Hepatic stellate cell (primary cell): ENCODE measurements around the gene NDUFAF3.

Experiments used
- DNase-seq: peaks from one replicate; pipeline ENCODE4 v3.0.0; 2011; ENCODE audit warnings: low spot score

The NDUFAF3 gene, protein sequence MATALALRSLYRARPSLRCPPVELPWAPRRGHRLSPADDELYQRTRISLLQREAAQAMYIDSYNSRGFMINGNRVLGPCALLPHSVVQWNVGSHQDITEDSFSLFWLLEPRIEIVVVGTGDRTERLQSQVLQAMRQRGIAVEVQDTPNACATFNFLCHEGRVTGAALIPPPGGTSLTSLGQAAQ

DNA sequence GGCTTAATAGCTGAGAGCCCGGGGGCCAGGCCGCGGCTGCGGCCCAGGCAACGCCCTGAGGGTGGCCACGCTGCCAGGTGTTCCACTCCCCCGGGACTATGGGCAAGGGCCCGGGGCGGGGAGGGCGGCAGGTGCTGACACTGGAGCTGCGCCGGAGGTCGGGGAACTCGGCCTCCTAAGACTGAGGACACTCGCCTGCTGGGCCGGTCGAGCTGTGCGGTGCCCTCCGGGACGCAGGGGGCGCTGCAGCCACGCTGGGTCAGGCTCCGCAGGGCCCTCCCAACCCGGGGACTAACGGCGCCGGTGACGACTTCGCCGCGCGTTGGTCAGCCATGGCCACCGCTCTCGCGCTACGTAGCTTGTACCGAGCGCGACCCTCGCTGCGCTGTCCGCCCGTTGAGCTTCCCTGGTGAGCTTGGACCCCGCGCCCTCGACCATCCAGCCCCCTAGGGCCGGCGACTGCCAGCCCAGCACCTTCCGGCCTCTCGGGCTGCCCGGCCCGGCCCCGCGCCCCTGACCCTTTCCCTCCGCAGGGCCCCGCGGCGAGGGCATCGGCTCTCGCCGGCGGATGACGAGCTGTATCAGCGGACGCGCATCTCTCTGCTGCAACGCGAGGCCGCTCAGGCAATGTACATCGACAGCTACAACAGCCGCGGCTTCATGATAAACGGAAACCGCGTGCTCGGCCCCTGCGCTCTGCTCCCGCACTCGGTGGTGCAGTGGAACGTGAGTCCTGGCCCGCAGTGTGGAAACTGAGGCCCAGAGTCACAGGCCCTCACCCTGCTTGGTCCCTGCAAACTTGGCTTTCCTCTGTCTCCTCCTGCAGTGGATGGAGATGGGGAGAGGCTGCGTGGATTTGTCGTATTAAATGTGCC is at the start of gene NDUFAF3:
TSS of gene NDUFAF3 (plus strand) at position 309 of the 875 bp plus-strand sequence. CDS start at position 333, 24 bp downstream.
- peak; percentile 95 for DNase-seq

GRCh38 chr3:48974076-48974864 is 47.7 kb upstream of the NDUFAF3 start:
- no peak for DNase-seq

DNA sequence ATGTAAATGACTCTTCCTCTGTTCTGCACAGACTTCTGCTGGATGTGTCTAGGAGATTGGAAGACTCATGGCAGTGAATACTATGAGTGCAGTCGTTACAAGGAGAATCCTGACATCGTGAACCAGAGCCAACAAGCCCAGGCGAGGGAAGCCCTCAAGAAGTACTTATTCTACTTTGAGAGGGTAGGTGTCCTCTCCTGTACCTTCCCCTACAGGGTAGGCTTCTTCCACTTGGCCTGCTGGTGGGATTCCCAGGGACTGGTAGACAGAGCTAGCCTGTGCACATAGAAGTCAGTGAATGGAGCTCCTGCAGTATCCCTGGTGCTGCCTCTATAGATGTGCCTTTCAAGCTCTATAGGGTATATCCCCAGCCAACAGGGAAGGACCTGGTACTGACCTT is 42.5 kb upstream of the NDUFAF3 start:
- DNase-seq: no peak

DNA sequence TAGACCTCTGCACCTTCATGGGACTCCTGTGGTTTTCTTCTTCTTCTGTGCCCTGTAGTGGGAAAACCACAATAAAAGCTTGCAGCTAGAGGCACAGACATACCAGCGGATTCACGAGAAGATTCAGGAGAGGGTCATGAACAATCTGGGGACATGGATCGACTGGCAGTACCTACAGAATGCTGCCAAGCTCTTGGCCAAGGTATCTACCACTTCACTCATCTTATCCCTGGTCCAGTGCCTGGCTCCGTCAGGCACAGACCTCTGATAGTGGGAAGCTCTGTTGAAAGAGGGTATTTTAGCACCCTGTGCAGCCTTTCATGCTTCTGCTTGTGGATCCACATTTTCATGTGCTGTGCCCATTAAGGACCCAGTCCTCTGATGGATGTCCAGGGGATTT is 41.6 kb upstream of the NDUFAF3 start:
- no peak for DNase-seq

- no peak for DNase-seq
Observed at GRCh38 chr3:48982016-48982415, 39.9 kb upstream of the NDUFAF3 start.

GRCh38 chr3:48982686-48983085 is 39.2 kb upstream of the NDUFAF3 start:
- DNase-seq: no peak

DNA sequence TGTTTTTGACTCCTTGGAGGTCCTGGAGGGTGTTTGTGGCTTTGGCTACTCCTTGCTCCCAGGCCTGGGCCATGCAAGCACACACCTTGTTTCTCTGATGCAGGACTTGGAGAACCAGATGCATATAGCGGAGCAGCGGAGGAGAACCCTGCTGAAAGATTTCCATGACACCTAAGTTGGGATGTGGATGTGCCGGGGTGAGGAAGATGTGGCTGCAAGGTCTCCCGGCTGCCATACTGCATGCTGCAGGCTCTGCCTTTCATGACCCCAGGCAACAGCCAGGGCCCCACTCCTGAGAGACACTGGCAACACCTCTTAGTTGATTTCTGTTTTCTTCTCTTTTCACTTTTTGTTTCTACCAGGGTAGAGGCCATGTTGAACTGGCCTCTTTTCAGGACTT is 38.8 kb upstream of the NDUFAF3 start:
- no peak for DNase-seq

DNA sequence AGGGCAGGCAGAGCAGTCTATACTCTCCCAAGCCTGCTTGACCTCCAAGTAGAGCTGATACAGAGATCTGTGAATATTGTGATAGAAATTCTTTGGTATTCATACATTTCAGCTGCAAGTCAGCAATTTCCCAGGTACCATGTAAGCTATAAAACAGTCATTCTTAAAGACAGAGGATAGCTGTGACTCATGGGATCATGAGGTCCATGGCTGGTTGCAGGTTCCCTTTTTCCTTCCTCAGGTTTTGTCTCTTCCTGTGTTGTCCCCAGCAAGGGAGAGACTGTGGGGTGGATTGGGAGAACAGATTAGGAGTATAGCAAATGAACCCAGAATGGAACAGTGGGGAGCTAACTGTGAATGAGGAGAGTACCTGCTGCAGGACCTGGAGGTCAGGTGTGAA is 37.3 kb upstream of the NDUFAF3 start:
- no peak for DNase-seq

DNA sequence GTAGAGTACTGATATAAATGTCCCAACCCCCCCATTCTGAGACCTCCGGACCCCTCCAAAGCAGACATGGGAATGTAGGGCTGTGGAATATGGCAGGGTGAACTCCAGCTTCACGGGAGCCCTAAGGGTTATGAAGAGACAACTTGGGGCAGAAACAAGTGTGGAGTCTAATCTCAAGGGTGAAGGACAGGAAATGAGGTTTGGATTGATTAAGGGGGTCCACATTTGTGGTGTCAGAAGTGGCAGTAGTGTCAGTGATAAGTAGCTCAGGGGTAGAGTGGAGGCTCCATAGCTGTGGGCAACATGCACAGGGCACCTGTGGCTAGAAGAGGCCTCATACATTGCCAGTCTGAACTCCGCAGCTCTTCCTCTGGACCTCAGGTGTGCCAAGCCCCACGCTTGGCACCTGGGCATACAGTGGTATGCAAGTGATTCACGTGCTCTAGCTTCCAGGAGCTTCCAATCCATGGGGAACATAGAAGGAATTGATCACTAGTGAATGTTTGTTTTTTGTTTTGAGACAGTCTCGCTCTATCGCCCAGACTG is 36.0 kb upstream of the NDUFAF3 start:
- DNase-seq: no peak

GRCh38 chr3:48989126-48989795 is 32.7 kb upstream of the NDUFAF3 start:
- no peak for DNase-seq

DNA sequence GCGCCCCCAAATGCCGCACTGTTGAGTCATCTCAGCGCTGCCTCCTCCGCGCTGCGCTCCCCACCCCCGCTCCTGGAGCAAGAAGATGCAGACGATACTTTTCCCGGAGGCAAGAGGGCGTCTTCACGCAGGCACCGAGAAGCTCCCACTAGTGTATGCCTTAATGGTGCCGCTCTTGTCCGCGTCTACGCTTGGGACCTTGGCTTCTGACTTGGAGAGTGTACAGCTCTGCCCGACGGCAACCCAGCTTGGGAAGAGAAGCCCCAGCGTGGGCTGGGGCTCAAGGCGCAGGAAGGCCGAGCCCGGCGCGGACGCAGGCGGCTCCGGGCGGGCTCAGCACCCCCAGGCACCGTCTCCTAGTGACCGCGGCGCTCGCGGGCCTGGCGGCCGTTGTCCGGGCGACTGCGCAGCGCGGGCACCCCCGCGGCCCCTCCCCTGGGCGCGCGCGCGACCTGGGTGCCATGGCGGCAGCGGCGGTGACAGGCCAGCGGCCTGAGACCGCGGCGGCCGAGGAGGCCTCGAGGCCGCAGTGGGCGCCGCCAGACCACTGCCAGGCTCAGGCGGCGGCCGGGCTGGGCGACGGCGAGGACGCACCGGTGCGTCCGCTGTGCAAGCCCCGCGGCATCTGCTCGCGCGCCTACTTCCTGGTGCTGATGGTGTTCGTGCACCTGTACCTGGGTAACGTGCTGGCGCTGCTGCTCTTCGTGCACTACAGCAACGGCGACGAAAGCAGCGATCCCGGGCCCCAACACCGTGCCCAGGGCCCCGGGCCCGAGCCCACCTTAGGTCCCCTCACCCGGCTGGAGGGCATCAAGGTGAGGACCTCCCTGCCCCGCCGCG is 31.9 kb upstream of the NDUFAF3 start, which contains the start of gene P4HTM:
TSS of gene P4HTM (plus strand) at position 446 of the 840 bp plus-strand sequence. CDS start at position 462, 16 bp downstream.
- DNase-seq: peak; percentile 92

GRCh38 chr3:48990636-48991469 is 31.1 kb upstream of the NDUFAF3 start:
- no peak for DNase-seq

- no peak for DNase-seq
Observed at GRCh38 chr3:48991851-48992545, 29.9 kb upstream of the NDUFAF3 start.

DNA sequence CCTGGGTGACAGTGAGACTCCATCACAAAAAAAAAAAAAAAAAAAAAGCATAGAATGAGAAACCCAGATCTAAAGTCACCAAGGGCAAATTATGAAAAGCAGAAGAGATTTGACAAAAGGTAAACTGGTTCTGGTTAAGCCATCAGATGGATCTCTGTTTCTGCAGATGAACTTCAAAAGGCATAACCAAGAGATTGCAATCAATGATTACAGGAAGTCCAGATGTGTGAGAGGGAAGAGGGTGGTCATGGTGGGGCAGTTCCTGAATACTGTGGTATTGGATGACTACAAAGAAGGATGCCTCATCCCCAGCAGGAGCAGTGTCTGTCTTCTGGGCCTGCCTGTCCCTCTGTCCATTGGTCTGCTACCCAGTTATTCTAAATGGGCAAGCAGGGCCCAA is 28.1 kb upstream of the NDUFAF3 start:
- DNase-seq: no peak

- DNase-seq: no peak
Observed at GRCh38 chr3:48996640-48997039, 25.3 kb upstream of the NDUFAF3 start.

DNA sequence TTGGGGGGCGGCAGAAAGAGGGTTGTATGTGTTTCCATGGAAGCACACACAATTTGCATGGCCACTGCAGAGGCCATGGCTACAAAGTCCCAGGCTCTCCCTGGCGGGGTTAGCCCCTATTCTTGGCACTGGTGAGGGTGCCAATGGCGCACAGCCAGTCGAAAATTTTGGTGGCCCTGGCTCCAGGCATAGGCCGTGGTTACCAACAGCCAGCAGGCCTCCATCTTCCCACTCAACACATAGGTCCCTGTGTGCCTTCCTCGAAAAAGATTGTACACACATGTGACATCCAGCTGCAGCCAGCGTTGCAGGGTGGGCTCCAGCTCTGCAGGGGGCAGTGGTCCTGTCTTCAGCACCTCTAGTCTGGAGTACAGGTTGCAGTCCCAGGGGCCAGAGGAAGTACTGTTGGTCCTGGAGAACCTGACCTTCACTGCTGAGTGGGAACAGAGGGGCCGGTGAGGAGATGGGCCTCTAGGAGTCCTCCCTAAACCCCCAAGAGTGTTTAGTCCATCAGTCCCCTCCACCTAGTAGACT is 24.8 kb upstream of the NDUFAF3 start:
- no peak for DNase-seq

DNA sequence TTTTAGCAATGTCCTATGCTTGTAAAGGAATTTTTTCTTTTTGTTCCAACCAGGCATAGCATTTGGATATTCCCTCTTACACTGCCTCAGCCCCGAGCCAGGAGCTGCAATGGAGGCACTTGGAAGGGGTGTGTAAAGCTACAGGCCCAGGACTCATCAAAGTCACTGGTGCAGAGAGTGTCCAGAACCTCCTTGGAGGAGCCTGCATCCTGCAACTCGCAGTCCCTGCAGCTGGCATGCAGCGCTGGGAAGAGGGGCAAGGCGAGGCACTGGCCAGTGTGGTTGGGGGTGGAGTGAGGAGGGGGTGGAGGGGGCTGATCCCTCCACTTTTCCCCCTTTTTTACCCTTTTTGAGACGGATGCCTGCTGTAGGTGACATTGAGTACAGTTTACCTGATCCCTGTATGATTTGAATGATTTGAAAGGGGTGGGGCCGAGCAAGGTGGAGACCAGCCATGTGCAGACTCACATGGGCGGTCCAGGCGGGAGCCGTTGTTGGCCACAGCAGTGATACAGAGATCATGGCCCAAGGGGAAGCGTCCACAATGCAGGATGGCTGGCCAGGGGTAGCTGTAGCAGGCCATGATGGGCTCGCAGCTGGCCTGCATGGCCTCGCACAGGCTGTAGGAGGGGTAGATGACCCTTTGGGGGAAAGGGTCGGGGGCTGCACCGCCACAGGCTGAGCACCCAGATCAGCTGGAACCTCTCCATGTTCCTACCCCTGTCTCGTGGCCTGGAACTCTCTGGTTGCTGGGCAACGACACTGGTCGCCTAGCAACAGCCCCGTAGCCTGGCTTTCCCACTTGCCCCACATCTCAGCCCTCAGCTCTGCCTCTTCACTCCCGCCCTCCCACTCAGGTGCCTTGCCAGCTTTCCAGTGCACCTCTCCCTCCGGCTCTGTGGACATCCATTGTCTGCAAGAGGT is 23.9 kb upstream of the NDUFAF3 start:
- DNase-seq: no peak
